ELF-1 (cell line): ENCODE results near the gene TCF15.
A peak's percentile ranks its signal among the peaks of the same experiment; 100 is the strongest.

ENCODE experiments used
- DNase-seq: peaks from one replicate; pipeline ENCODE4 v3.0.0-alpha.2; 2016; ENCODE audit warnings: low read depth, low spot score

TCF15 gene

DNA sequence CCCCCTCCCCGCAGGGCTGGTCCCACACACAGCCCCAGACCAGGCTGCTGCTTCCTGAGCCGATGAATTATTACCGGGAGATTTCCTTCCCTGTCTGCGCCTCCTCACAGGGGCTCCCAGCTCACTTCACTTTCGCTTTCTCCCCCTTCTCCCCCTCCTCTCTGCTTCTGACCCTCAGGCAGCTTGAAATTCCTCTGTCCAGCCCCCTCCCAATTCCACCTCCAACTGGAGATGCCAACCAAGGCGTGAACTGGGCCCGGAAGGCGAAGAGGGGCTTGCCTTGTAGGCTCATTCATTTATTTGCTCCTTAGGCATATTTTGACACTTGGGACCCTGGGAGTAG is 1.7 kb upstream of the TCF15 start:
- DNase-seq: peak; percentile 86

DNA sequence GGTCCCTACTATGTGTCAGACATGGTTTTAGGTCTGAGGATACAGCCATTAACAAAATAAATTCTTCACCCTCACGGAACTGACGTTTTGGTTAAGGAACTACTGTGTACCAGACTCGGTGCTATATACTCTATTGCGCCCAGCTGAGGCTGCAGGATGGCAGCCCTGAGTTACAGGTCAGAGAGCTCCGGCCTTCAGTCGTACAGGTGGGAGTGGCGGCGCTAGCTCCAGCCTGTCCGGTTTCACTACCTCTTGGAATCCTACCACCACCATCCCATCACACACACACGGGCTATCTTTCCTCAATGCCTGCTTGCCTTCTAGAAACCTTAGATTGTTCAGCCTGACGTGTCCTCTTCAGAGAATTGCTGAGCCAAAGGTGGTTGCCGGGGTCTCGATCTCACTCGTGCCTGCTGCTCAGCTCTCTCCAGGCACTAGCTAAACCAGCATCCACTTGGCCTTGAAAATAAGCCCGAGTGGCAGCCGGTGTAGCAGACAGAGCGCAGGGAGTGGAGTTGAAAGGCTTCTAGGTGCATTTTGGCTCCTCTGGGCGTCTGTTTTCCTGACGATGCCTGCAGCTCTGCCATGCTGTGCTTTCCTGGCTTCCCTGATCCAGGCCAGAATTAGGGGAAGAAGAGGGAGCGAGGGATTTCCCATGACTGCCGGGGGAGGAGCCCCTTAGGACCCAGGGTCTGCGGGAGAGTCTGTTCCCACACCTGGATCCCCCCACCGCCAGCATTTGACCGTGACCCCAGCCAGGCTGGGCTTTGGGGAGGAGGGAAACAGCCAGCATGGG is 1.1 kb upstream of the TCF15 start:
- peak; percentile 61 for DNase-seq

GRCh38 chr20:609371-609964 is 641 bp downstream of the TCF15 start:
- DNase-seq: no peak

GRCh38 chr20:608970-609369 is 1.1 kb downstream of the TCF15 start:
- no peak for DNase-seq

- DNase-seq: no peak
These were observed 2.6 kb downstream of the TCF15 start for GRCh38 chr20:607476-607875.

DNA sequence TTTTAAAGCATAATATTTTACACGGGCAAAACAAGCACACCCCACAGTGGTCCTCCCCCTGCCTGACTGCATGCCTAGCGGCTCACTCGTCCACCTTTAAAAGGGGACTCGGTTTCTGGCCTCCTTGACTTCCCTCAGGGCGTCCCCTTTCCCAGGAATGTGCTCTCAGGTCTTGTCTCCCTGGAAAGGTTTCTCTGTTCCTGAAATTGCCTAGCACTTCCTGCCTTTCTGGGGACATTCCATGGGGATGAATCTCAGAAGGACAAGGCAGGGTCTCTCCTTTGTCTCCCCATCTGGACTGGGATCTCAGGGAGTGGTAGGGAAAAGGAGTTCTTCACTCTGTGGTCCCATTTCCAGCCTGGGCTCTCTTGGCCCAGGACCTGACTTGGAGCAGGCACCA is 4.9 kb downstream of the TCF15 start:
- peak; percentile 83 for DNase-seq

DNA sequence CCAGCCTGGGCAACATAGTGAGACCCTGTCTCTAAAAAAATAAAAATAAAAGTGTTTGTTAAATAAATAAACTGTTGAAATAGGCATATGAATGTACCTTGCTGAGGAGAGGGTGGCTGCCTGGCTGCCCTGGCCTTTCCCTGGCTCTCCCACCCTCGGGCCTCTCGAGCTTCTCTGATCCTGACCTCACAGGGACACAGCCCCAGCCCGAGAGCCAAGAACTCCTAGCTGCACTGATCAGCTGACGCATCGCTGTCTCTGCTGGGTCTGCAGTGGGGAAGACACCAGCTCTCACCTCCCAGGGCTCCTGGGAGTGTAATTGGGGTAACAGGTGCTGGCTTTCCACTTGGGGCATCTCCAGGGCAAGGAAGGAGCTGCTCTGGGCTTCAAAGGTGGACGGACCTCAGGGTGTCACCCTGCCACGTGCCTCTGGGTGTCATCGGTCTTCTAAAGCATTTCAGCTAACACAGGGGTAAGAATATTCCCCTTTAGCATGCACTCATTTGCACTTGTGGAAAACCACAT is 6.9 kb downstream of the TCF15 start:
- DNase-seq: no peak

GRCh38 chr20:602111-602970 is 7.8 kb downstream of the TCF15 start:
- no peak for DNase-seq

- no peak for DNase-seq
These were observed 9.4 kb downstream of the TCF15 start for GRCh38 chr20:600736-601135.

DNA sequence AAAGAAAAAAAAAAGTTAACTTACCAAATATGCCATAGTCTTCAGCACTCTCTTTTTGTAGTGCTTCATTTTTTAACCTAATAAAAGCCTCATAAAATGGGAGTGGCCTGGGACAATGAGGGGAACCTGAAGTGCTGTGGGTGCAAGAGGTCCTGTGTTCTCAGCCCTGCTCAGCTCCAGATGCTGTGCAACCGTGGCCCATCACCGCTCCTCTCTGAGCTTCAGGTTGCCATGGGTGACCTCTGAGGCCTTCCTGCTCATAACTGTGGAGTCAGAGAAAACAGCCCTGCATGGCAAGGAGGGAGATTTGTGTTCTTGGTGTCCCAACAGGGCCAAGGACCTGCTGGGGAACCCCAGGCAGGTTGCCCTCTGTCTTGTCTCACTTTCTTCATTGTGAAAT is 10.0 kb downstream of the TCF15 start:
- DNase-seq: no peak

GRCh38 chr20:598133-598850 is 11.8 kb downstream of the TCF15 start:
- DNase-seq: no peak

DNA sequence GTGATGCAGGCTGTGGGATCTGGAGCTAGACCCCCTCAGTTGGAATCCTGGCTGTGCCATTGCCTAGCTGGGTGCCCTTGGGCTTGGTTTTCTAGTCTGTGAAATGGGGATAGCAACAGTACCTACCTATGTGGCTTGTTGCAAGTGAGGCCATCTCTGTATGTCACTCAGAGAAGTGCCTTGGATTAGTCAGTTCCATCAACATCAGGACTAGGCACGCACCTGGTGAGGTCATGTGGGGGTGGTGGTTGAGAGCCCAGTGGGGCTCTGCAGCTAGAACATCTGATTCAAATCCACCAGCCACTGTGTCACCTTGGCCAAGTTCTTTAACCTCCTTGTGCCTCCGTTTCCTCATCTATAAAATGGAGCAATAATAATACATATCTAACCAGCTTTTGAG is 12.5 kb downstream of the TCF15 start:
- DNase-seq: no peak

GRCh38 chr20:595330-596308 is 14.5 kb downstream of the TCF15 start:
- no peak for DNase-seq

GRCh38 chr20:592506-592905 is 17.6 kb downstream of the TCF15 start:
- no peak for DNase-seq

GRCh38 chr20:591941-592340 is 18.2 kb downstream of the TCF15 start:
- DNase-seq: no peak

GRCh38 chr20:588932-589672 is 21.0 kb downstream of the TCF15 start:
- DNase-seq: peak; percentile 36

DNA sequence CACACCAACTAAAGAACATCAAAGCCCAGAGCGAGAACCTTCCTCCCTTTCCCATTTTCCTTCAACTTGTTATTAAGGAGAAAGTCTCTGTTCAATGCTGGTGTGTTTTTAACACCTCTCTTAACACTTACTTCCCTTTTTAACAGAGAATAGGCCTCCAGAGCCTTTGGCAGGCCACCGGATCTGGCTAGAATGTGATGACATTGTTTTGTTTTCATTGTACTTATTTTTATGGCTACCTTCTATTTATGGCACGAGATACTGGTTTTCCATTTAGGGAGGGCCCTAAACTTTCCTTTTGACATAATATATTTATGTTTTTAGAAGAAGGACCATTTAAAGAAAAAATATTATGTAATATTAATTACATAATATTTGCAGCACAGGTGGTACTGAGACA is 21.6 kb downstream of the TCF15 start:
- DNase-seq: no peak

DNA sequence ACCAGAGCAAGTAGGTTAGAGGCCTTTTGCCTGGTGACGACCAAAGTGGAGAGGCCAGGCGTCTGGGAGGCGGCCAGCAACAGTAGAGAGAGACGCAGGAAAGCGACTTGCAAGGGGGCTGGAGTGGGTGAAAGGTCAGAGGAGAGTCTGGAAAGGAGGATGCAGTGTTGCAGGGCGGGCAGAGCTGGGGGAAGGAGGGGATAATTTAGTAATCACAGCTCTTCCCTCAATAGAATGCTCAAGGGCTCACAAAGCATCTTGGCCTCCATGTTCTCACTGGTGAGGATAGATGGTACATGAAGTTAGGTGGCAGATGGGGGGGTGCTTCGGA is 25.2 kb downstream of the TCF15 start:
- no peak for DNase-seq

DNA sequence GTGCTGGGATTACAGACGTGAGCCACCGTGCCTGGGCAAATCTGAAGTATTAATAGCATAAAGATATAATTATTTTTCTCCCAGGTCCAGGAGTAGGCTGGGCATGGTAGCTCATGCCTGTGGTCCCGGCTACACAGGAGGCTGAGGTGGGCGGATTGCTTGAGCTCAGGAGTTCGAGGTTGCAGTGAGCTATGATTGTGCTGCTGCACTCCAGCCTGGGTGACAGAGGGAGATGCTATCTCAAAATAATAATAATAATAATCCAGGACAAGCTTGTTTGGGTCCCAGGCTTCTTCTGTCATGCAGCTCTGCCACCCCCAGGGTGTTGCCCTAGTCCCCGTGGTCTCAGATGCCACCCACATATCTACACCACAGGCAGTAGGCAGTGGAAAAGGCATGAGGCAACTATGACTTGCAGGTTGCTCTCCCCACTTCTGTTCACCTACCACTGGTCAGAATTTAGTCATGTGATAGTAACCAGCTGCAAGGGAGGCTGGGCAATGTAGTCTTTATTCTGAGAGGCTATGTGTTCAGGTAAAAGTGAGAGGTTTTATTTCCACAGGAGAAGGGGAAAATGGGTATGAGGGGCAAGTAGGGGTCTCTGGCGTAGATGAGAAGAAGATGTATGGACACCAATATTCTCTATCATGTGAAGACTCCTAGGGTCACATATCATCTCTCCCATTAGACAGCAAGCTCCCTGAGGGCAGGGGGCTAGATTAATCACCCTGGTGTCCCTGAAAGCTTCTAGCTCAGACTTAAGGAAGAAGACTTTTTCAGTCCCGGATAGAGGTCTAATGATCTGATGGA is 25.7 kb downstream of the TCF15 start:
- DNase-seq: no peak
